ENCODE results near the gene CTBP2. TPM values are rescaled to one million over a fixed set of nuclear protein-coding genes. Genes with fewer than 3 reads are reported as not detected.

The CTBP2 gene
- total RNA-seq, 1 experiment from 2014 or later = 77.8 TPM

GRCh38 chr10:125172694-125173093 is 12.3 kb upstream of the CTBP2 start:
- POLR2A ChIA-PET (ENCODE audit: low non-redundant PET) = no interaction called here
- TF ChIP-seq CTCF (conservative IDR thresholded peaks at IDR 0.05; ENCODE audit: low read depth, low read length) (no peak), EZH2 (IDR thresholded peaks at IDR 0.05; ENCODE audit: borderline replicate concordance, low read depth, low read length, poor library complexity, severe bottlenecking) (no peak)
- CTCF ChIA-PET = interaction anchor here (0.8 kb wide), 1 partner anchor 20 kb away, joined by 3 read pairs; no protein-coding TSS in a partner anchor
- Histone ChIP-seq H3K9me3 (ENCODE audit: low read depth, low read length, poor library complexity, severe bottlenecking) (no peaks in the 10 kb centered on the region), H3K4me3 (ENCODE audit: low read depth, low read length, poor library complexity, severe bottlenecking) (no peak overlapping the region), H3K36me3 (ENCODE audit: insufficient read depth, low read length, poor library complexity, severe bottlenecking) (no peaks in the 10 kb centered on the region), H3K27ac (ENCODE audit: low read depth, low read length, poor library complexity, severe bottlenecking) (no peak overlapping the region), H3K27me3 (replicated peaks; ENCODE audit: insufficient read depth, low read depth, low read length, poor library complexity) (peaks cover 4% of the 10 kb centered on the region), H3K4me1 (ENCODE audit: insufficient read depth, low read length, poor library complexity, severe bottlenecking) (no peaks in the 10 kb centered on the region)
- no TSS peak for BruUV-seq (replicated peaks)
- intact Hi-C loops (cut with micrococcal nuclease; ENCODE audit: unreplicated experiment) = no loop called here
- DNase-seq (ENCODE audit: low spot score) = no peak

GRCh38 chr10:125171402-125172306 is 11.3 kb upstream of the CTBP2 start:
- Histone ChIP-seq H3K4me3 (ENCODE audit: low read depth, low read length, poor library complexity, severe bottlenecking) (no peak overlapping the region), H3K27me3 (replicated peaks; ENCODE audit: insufficient read depth, low read depth, low read length, poor library complexity) (peaks cover 4% of the 10 kb centered on the region), H3K27ac (ENCODE audit: low read depth, low read length, poor library complexity, severe bottlenecking) (no peak overlapping the region), H3K9me3 (ENCODE audit: low read depth, low read length, poor library complexity, severe bottlenecking) (no peaks in the 10 kb centered on the region), H3K4me1 (ENCODE audit: insufficient read depth, low read length, poor library complexity, severe bottlenecking) (no peaks in the 10 kb centered on the region), H3K36me3 (ENCODE audit: insufficient read depth, low read length, poor library complexity, severe bottlenecking) (no peaks in the 10 kb centered on the region)
- intact Hi-C loops (cut with micrococcal nuclease; ENCODE audit: unreplicated experiment) = no loop called here
- no peak for DNase-seq (ENCODE audit: low spot score)
- BruUV-seq (replicated peaks) = no TSS peak
- POLR2A ChIA-PET (ENCODE audit: low non-redundant PET) = no interaction called here
- TF ChIP-seq EZH2 (IDR thresholded peaks at IDR 0.05; ENCODE audit: borderline replicate concordance, low read depth, low read length, poor library complexity, severe bottlenecking) = no peak
- no peak for TF ChIP-seq CTCF (conservative IDR thresholded peaks at IDR 0.05; ENCODE audit: low read depth, low read length)
- CTCF ChIA-PET = no interaction called here

- intact Hi-C loops (cut with micrococcal nuclease; ENCODE audit: unreplicated experiment) = no loop called here
- DNase-seq (ENCODE audit: low spot score) = no peak
- H3K4me3 ChIP-seq (ENCODE audit: low read depth, low read length, poor library complexity, severe bottlenecking) = no peak overlapping the region
- peaks cover 4% of the 10 kb centered on the region for H3K27me3 ChIP-seq (replicated peaks; ENCODE audit: insufficient read depth, low read depth, low read length, poor library complexity)
- no peaks in the 10 kb centered on the region for H3K4me1 ChIP-seq (ENCODE audit: insufficient read depth, low read length, poor library complexity, severe bottlenecking)
- no peaks in the 10 kb centered on the region for H3K36me3 ChIP-seq (ENCODE audit: insufficient read depth, low read length, poor library complexity, severe bottlenecking)
- H3K27ac ChIP-seq (ENCODE audit: low read depth, low read length, poor library complexity, severe bottlenecking) = no peak overlapping the region
- BruUV-seq (replicated peaks) = no TSS peak
- CTCF ChIA-PET = no interaction called here
- no peaks in the 10 kb centered on the region for H3K9me3 ChIP-seq (ENCODE audit: low read depth, low read length, poor library complexity, severe bottlenecking)
- POLR2A ChIA-PET (ENCODE audit: low non-redundant PET) = no interaction called here
- no peak for TF ChIP-seq EZH2 (IDR thresholded peaks at IDR 0.05; ENCODE audit: borderline replicate concordance, low read depth, low read length, poor library complexity, severe bottlenecking)
Observed at GRCh38 chr10:125169915-125170314, 9.6 kb upstream of the CTBP2 start.
